Activated naive CD8-positive, alpha-beta T cell treated with anti-CD3 and anti-CD28 coated beads, Interleukin-2, amount 10 ng/mL, durations not matched to agents 7 days and 5 days (primary cell): ENCODE data around the gene TM9SF3. TPM values are rescaled to one million over a fixed set of nuclear protein-coding genes. Genes with fewer than 3 reads are reported as not detected.

Experiments used
- ATAC-seq: fragments of 150-1000 bp; cut with Tn5 transposase; one replicate; pipeline ENCODE4 v1.10.0; 2021; ENCODE audit warnings: low read depth, moderate library complexity
- POLR2A ChIA-PET: fragments of 350-600 bp; sonication (Branson Sonifier 250); formaldehyde crosslinking; loops from one replicate; lab custom pipeline; 2021; ENCODE audit warnings: antibody characterized with exemption; lab: Charles Lee
- DNase-seq: peaks from one replicate; pipeline ENCODE4 v3.0.0; 2021
- H3K27ac Mint-ChIP-seq: one replicate; pipeline ENCODE4 v1.8.0; 2022; ENCODE audit warnings: mild to moderate bottlenecking, mixed read lengths
- H3K27me3 Mint-ChIP-seq: one replicate; pipeline ENCODE4 v1.8.0; 2022; ENCODE audit warnings: mild to moderate bottlenecking, moderate library complexity, mixed read lengths
- H3K36me3 Mint-ChIP-seq: one replicate; pipeline ENCODE4 v1.8.0; 2021; ENCODE audit warnings: mild to moderate bottlenecking, mixed read lengths
- H3K4me1 Mint-ChIP-seq: one replicate; pipeline ENCODE4 v1.8.0; 2021; ENCODE audit warnings: mixed read lengths
- H3K4me3 Mint-ChIP-seq: one replicate; pipeline ENCODE4 v1.8.0; 2022; ENCODE audit warnings: mild to moderate bottlenecking, moderate library complexity, mixed read lengths
- H3K9me3 Mint-ChIP-seq: one replicate; pipeline ENCODE4 v1.8.0; 2021; ENCODE audit warnings: mixed read lengths
- total RNA-seq, 2 experiments: library from RNA; stranded (reverse); gene quantifications; one replicate each; pipeline ENCODE4 v1.2.3, GENCODE V29; 2021

The TM9SF3 gene
- 10 to 100 TPM; 72.9 to 75.2 TPM for total RNA-seq

DNA sequence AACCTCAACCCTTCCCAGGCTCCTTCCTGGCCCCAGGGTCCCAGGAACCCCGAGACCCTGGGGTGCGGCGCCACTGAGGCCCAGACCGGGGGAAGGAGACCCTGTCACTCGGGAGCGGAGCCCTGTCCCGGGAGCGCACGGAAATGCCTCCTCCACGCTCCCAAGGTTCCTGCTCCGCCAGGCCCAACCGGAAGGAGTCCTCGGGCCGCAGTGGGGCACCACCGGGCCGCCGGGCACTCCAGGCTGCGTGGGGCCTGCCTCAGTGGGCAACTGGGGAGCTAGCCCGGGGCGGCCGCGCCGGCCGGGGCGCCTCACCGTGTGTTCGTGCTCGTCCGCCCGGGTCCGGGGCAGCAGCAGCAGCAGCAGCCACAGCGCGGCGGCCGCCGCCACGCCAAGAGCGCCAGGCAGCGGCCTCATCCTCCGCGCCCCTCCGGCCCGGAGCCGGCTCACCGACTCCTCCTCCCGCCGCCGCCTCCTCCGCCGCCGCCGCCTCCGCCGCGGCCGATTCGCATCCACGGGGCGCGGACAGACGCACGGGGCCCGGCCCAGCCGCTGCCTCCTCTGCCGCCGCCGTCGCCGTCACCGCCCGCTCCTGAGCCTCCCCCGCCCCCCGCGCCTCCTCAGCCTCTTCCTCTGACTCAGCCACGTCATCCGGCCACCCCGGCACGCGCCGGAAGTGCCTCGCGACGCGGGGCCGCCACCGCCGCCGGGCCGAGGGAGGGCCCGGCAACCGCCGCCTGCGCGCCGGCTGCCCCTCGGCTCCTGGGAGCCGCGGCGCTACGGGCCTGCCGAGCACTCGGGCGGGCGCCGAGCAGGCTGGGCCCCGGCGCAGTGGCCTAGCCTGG is at the start of gene TM9SF3:
TSS of gene TM9SF3 (minus strand) at position 594 of the 845 bp plus-strand sequence. CDS start at position 417, 177 bp downstream.
- DNase-seq (peak; percentile 92), ATAC-seq (peak; percentile 86)
- POLR2A ChIA-PET: interaction anchor here (0.6 to 1.5 kb wide), 6 partner anchors 9 to 430 kb away, joined by 3 to 4 read pairs (median 4); partner anchors contain the start of genes LCOR and TLL2
- no peaks in the 10 kb centered on the region for H3K9me3 Mint-ChIP-seq
- peaks cover 12% of the 10 kb centered on the region for H3K36me3 Mint-ChIP-seq
- peak within 1 kb of the TSS; percentile 92 for H3K4me3 Mint-ChIP-seq
- no peaks in the 10 kb centered on the region for H3K27me3 Mint-ChIP-seq
- peaks cover 26% of the 10 kb centered on the region for H3K4me1 Mint-ChIP-seq
- H3K27ac Mint-ChIP-seq: peak within 1 kb of the TSS; percentile 95

DNA sequence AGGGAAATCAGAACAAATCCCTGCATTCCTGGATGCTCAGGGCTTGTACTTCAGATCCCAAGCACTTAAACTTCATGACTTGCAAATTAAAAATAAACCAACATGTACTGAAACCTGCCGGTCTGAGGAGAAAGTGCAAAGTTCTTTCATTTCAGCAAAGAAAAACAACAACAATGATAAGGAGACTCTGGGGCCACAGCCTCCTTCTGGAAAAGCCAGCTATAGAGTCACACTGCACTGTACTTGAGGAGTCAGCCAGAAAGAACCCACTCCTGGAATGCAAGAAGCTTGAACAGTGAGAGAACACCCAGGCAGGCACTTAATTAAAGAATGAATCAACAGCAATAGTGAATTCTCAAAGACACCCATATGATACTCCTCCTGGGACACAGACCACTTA is 49.7 kb upstream of the TM9SF3 start:
- ATAC-seq: no peak
- Mint-ChIP-seq H3K9me3 (no peaks in the 10 kb centered on the region), H3K27ac (no peak overlapping the region), H3K36me3 (no peaks in the 10 kb centered on the region), H3K4me3 (no peak overlapping the region), H3K4me1 (peaks cover 3% of the 10 kb centered on the region), H3K27me3 (peaks cover 2% of the 10 kb centered on the region)
- no peak for DNase-seq
- POLR2A ChIA-PET: no interaction called here

DNA sequence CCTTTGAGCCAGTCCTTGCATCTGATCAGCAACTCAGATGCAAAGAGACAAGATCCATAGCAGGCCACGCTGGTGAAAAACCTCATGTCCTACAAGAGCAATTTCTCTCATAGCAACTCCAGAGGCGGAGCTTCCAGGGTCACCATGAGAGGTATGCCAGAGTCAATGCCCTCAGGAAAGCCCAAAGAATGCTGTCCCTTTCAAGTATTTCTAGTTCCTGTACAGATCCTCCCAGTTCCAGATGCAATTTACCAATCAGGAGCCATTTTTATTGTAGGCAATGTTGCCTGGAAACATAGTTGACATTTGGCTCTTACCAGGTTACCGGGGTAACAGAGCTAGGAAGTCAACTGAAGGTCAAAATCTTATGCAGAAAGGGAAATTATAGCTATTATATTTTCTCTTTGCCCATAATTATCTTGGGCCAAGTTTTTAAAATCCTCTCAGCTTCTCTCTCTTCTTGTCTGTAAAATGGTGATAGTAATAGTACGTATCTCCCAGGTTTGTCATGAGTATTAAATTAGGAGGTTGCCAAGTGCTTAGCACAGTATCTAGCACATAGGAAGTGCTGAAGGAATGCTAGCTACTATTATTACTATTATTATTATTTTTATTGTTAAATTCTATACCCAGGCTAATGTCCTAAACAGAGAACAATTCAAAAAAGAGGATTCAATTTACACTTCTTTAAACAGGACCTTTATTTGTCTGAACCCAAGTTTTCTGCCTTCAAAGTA is 46.3 kb upstream of the TM9SF3 start:
- no peak for DNase-seq

DNA sequence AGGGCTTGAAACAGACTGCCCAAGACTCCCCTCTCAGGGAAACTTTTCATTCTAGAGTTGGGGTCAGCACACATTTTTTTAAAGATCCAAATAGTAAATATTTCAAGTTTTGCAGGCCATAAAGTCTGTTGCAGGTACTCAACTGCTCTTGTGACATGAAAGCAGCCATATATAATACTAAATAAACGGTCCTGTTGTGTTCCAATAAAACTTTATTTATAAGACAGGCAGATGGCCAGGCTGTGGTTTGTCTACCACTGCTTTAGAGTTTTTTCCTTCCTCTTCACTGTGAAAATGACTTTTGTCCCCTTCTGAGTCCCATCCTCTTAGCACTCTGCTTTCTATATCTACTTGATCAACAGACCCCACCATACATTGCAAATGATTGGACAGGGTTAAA is 40.5 kb upstream of the TM9SF3 start:
- Mint-ChIP-seq H3K27ac (no peak overlapping the region), H3K27me3 (peaks cover 2% of the 10 kb centered on the region)
- no peak for ATAC-seq

More for the DNA sequence above, 46.3 kb upstream of the TM9SF3 start:
- ATAC-seq: no peak
- Mint-ChIP-seq H3K27ac (no peak overlapping the region), H3K36me3 (no peaks in the 10 kb centered on the region), H3K9me3 (no peaks in the 10 kb centered on the region), H3K4me1 (no peaks in the 10 kb centered on the region), H3K27me3 (peaks cover 2% of the 10 kb centered on the region), H3K4me3 (no peak overlapping the region)
- POLR2A ChIA-PET: no interaction called here

DNA sequence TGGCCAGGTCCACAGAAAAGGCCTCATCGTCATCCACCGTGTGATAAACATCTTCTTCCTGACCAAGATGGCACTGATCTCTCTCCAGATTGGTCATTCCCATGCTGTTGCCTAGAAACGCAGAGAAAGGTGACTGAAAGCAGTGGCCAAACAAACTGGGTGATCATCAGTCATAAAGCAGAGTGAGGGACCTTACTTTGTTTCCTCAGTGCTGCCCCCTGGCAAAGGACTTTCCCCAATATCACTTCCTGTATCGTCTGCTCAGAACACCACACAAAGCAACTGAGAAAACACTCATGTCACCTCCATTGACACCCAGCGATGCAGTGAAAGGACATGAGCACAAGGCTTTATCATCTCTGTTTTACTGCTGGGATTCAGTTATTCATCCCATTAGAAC is 40.0 kb upstream of the TM9SF3 start:
- Mint-ChIP-seq H3K27ac (no peak overlapping the region), H3K9me3 (no peaks in the 10 kb centered on the region), H3K36me3 (no peaks in the 10 kb centered on the region), H3K4me3 (no peak overlapping the region), H3K27me3 (peaks cover 2% of the 10 kb centered on the region), H3K4me1 (peaks cover 4% of the 10 kb centered on the region)
- ATAC-seq (no peak), DNase-seq (no peak)
- POLR2A ChIA-PET: no interaction called here

More for the DNA sequence above, 40.5 kb upstream of the TM9SF3 start:
- POLR2A ChIA-PET: no interaction called here
- no peak for DNase-seq
- H3K4me1 Mint-ChIP-seq: peaks cover 4% of the 10 kb centered on the region
- no peak overlapping the region for H3K4me3 Mint-ChIP-seq
- H3K9me3 Mint-ChIP-seq: no peaks in the 10 kb centered on the region
- no peaks in the 10 kb centered on the region for H3K36me3 Mint-ChIP-seq

DNA sequence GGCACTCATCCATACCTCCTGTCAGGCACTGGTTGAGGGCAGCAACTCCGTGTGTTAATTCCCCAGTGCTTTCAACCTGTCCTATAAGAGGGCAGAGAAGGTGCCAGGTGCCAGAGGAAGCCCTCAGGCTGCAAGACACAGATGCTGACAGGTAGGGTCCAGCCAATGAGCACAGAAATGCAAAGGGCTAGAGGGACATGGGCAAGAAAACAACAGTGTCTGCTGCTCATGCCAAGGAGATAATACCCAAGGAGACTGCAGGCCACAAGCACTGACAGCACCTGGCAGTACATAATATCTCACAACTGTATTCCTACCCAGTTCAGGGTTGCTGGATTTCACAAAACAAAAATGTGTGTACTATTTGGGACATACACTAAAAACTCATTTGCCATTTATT is 38.4 kb upstream of the TM9SF3 start:
- H3K27me3 Mint-ChIP-seq: no peaks in the 10 kb centered on the region
- no peaks in the 10 kb centered on the region for H3K9me3 Mint-ChIP-seq
- no peak overlapping the region for H3K4me3 Mint-ChIP-seq
- POLR2A ChIA-PET: no interaction called here
- no peaks in the 10 kb centered on the region for H3K36me3 Mint-ChIP-seq
- no peak for DNase-seq
- H3K27ac Mint-ChIP-seq: no peak overlapping the region
- ATAC-seq: no peak
- peaks cover 4% of the 10 kb centered on the region for H3K4me1 Mint-ChIP-seq

DNA sequence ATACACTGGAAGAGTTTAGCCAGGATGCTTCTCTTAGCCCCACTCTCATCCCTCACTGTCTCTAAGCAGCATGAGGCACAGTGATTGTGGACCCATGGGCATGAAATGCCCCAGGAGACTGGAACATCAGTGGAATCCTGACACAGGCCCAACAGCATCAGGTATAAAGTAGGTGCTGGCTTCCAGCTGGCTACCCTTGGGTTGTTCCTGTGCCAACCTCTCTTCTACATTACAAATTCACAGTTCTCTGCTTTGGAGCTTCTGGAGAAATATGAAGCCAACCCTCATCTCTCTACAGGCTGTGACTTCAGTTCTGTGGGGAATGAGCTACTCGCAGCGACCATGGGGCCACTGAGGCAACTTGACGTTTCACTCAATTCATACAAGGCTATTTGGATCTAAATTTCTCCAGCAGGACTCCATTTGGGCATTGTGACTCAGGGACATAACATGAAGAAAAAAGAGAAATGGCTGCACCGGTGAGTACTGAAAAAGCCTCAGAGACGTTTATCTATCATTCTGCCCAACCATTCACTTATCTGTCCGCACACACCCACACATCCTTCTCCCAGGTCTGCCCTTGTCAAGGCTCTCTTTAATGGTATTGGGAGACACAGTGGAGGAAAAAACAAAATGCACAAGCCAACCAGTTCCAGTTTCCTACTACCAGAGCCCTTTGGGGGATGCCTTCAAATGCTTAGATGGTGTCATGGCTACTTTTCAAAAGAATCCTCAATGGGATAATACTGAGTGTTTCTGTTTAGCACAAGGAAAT is 35.4 kb upstream of the TM9SF3 start:
- Mint-ChIP-seq H3K27ac (no peak overlapping the region), H3K27me3 (no peaks in the 10 kb centered on the region), H3K4me1 (peaks cover 4% of the 10 kb centered on the region), H3K36me3 (no peaks in the 10 kb centered on the region), H3K4me3 (no peak overlapping the region), H3K9me3 (no peaks in the 10 kb centered on the region)
- DNase-seq (no peak), ATAC-seq (no peak)
- POLR2A ChIA-PET: no interaction called here

DNA sequence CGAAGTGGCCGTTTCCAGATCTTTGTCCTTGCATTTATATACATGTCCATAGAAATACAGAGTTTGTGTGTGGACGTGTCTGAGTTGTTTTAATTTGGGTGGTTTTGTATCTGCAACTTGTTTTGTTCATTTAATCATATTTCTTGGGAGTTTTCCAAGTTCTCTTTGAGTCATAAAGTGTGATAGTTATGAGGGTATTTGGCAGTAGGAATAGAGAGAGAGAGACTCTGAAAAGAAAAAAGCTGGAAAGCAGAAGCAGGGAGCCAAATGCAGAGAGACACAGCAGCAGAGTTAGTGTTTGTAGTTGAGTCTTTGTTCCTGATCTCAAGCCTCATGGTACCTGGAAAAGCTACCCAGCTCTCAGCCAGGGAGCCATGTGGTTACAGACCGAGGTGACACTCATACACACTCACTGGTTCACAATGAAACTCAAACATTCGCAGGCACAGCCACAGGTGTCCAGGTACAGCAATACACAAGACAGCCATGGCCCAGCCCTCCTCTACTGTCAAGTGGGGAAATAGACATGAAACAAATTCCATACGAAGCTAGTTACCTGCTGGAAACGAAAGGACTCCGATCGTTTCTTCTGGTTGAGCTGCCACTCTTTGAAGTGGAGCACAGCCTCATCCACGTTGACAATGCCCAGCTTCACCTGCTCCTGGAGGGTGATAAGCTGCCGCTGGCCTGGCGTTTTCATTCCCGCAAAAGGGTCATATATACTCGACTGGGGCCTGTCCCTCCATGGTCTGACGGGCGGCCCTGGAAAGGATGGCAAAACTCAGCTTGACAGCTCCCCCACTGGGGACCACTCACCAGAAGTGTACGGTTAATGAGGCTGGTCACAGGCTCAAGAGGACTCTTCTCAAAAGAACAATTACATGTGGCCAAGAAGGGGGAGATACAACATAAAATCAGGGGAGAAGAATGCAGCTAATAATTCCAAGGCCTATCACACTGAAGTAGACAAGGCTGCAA is 33.3 kb upstream of the TM9SF3 start:
- DNase-seq (no peak), ATAC-seq (no peak)
- no peaks in the 10 kb centered on the region for H3K27me3 Mint-ChIP-seq
- peaks cover 4% of the 10 kb centered on the region for H3K4me1 Mint-ChIP-seq
- no peaks in the 10 kb centered on the region for H3K36me3 Mint-ChIP-seq
- H3K9me3 Mint-ChIP-seq: no peaks in the 10 kb centered on the region
- H3K4me3 Mint-ChIP-seq: no peak overlapping the region
- H3K27ac Mint-ChIP-seq: no peak overlapping the region
- POLR2A ChIA-PET: no interaction called here

DNA sequence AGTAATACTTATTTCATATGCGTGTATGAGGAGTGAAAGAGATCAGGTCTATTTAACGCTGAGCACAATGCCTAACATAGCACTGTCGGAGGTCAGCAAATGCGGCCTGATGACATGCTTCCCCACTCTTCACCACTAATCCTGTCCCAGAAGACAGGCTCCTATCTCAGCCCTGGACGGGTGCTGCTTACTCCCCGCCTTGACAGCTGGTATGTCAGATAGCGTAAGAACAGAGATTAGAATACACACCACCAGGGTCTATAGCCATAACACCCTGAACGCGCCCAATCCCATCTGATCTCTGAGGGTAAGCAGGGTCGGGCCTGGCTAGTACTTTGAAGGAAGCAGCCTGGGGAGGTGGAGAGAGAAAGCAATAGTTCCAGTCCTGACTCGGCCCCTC is 32.3 kb upstream of the TM9SF3 start:
- H3K27me3 Mint-ChIP-seq: no peaks in the 10 kb centered on the region
- H3K27ac Mint-ChIP-seq: no peak overlapping the region
- ATAC-seq (no peak), DNase-seq (no peak)
- no peaks in the 10 kb centered on the region for H3K9me3 Mint-ChIP-seq
- H3K4me3 Mint-ChIP-seq: no peak overlapping the region
- POLR2A ChIA-PET: no interaction called here
- H3K36me3 Mint-ChIP-seq: no peaks in the 10 kb centered on the region
- H3K4me1 Mint-ChIP-seq: peaks cover 4% of the 10 kb centered on the region

DNA sequence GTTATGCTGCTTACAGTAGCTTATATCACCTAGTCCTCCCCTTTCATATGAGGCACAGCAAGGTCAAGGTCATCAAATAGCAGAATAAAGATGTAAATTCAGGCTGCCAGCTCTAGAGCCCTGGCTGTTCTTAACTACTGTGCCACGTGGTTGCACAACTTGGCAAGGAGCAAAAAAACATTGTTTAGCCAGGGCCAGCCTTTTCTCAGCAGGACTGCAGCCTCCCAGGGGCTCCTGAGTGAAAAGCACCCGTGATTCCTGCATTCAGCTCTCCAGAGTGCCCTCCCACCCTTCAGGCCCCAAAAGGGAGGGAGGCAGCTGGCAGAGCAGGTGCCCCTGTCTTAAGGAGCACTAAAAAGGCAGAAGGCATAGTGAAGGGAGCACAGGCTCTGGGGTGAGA is 31.8 kb upstream of the TM9SF3 start:
- no peak overlapping the region for H3K4me3 Mint-ChIP-seq
- POLR2A ChIA-PET: no interaction called here
- no peaks in the 10 kb centered on the region for H3K9me3 Mint-ChIP-seq
- H3K27ac Mint-ChIP-seq: no peak overlapping the region
- ATAC-seq: no peak
- H3K27me3 Mint-ChIP-seq: no peaks in the 10 kb centered on the region
- peaks cover under 1% of the 10 kb centered on the region for H3K4me1 Mint-ChIP-seq
- DNase-seq: no peak
- no peaks in the 10 kb centered on the region for H3K36me3 Mint-ChIP-seq

DNA sequence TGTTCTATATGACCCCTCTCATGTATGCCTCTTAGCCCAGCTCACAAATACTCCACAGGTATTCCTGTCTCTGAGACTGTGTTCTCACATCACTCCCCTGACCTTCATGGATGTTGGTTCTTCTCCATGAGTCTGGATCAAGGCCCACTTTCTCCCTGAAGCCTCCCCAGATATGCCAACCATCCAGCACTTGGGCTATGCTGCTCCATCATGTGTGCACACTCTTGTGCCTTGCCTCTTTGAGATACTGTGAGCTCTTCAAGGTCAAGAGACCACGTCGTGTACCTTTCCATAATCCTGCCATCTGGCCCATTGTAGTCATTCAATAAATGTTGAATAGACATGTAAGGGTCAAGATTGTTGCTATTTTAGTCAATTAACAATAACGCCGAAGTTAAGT is 30.1 kb upstream of the TM9SF3 start:
- H3K27me3 Mint-ChIP-seq: no peaks in the 10 kb centered on the region
- POLR2A ChIA-PET: no interaction called here
- ATAC-seq (no peak), DNase-seq (no peak)
- no peaks in the 10 kb centered on the region for H3K36me3 Mint-ChIP-seq
- H3K27ac Mint-ChIP-seq: no peak overlapping the region
- H3K4me3 Mint-ChIP-seq: no peak overlapping the region
- no peaks in the 10 kb centered on the region for H3K9me3 Mint-ChIP-seq
- H3K4me1 Mint-ChIP-seq: no peaks in the 10 kb centered on the region

DNA sequence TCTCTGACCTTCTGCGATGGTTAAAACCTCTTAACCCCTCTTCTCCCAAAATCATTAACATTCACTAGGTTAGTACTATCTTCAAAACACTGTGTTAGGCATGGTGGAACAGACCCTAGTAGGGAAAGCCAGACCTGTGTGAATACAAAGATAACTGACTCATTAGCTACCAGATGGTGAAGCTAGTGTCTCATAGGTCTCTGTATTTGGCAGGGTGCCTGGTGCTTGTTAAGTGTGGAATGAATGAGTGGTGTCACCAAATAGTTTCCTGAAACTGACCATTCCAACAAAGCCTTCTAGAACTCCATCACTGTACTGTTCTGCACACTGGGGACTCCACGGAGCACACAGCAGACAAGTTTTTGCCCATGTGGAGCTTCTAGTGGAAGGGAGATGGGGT is 27.7 kb upstream of the TM9SF3 start:
- Mint-ChIP-seq H3K4me1 (peaks cover 5% of the 10 kb centered on the region), H3K4me3 (no peak overlapping the region)
- no peak for ATAC-seq

More for the DNA sequence above, 27.7 kb upstream of the TM9SF3 start:
- Mint-ChIP-seq H3K36me3 (no peaks in the 10 kb centered on the region), H3K27me3 (no peaks in the 10 kb centered on the region), H3K27ac (no peak overlapping the region), H3K9me3 (no peaks in the 10 kb centered on the region)
- POLR2A ChIA-PET: no interaction called here
- DNase-seq: no peak
